GM12872 (cell line): ENCODE measurements around the gene ZBTB44.

Experiments
- CTCF ChIP-seq: IDR thresholded peaks from 3 replicates; pipeline ENCODE4 v1.5.1; 2011; ENCODE audit warnings: low read depth, mild to moderate bottlenecking, low read length, moderate library complexity; ENCODE audit not compliant: insufficient read depth

The ZBTB44 gene

GRCh38 chr11:130208241-130209127, 106.2 kb downstream of the ZBTB44 start:
- TF ChIP-seq CTCF: no peak

GRCh38 chr11:130206141-130206540, 108.6 kb downstream of the ZBTB44 start:
- TF ChIP-seq CTCF: no peak

GRCh38 chr11:130204703-130205095, 110.0 kb downstream of the ZBTB44 start:
- TF ChIP-seq CTCF: no peak

GRCh38 chr11:130203766-130204702, 110.7 kb downstream of the ZBTB44 start:
- TF ChIP-seq CTCF: no peak

GRCh38 chr11:130202818-130203689, 111.7 kb downstream of the ZBTB44 start:
- no peak for TF ChIP-seq CTCF

- no peak for TF ChIP-seq CTCF
These were observed 112.5 kb downstream of the ZBTB44 start for GRCh38 chr11:130202009-130202817.
